HG02763 (cell line): ENCODE data around the gene POLN.
"Not testable (repeated sequence)": the region's sequence is repeated elsewhere in the genome, so short reads cannot be mapped to it uniquely, and the experiment has no call there.

ENCODE experiments used
- ATAC-seq: cut with Tn5 transposase; IDR thresholded peaks from one replicate; pipeline ENCODE4 v1.9.1; 2021; ENCODE audit warnings: mild to moderate bottlenecking, moderate library complexity; ENCODE audit not compliant: unreplicated experiment

Gene POLN

GRCh38 chr4:2275546-2276251 lies 33.8 kb upstream of the POLN start:
- ATAC-seq = no peak

- not testable (repeated sequence) for ATAC-seq
These were observed 33.1 kb upstream of the POLN start for GRCh38 chr4:2275044-2275397.

- ATAC-seq = no peak
These were observed 32.6 kb upstream of the POLN start for GRCh38 chr4:2274320-2275043.

- no peak for ATAC-seq
These were observed 31.9 kb upstream of the POLN start for GRCh38 chr4:2273657-2274319.

GRCh38 chr4:2273221-2273620 lies 31.3 kb upstream of the POLN start:
- no peak for ATAC-seq

- ATAC-seq = no peak
These were observed 30.9 kb upstream of the POLN start for GRCh38 chr4:2272828-2273120.

- ATAC-seq = no peak
These were observed 30.3 kb upstream of the POLN start for GRCh38 chr4:2272026-2272827.

- ATAC-seq = no peak
These were observed 29.5 kb upstream of the POLN start for GRCh38 chr4:2271279-2272025.

GRCh38 chr4:2270341-2271165 lies 28.6 kb upstream of the POLN start:
- ATAC-seq = no peak

- no peak for ATAC-seq
These were observed 27.8 kb upstream of the POLN start for GRCh38 chr4:2269618-2270163.

GRCh38 chr4:2269206-2269531 lies 27.2 kb upstream of the POLN start:
- no peak for ATAC-seq

- ATAC-seq = no peak
These were observed 26.7 kb upstream of the POLN start for GRCh38 chr4:2268357-2269205.

GRCh38 chr4:2267841-2268240 lies 25.9 kb upstream of the POLN start:
- no peak for ATAC-seq

GRCh38 chr4:2267320-2267811 lies 25.4 kb upstream of the POLN start:
- ATAC-seq = no peak

GRCh38 chr4:2266821-2267220 lies 24.9 kb upstream of the POLN start:
- ATAC-seq = no peak

GRCh38 chr4:2266181-2266580 lies 24.3 kb upstream of the POLN start:
- ATAC-seq = no peak

- no peak for ATAC-seq
These were observed 23.5 kb upstream of the POLN start for GRCh38 chr4:2265113-2266110.
